HL-60/S4 treated with retinoic acid at 250 ng/mL for 4 days and 3 days (cell line): ENCODE data around the gene ELOA2.
"Not testable (repeated sequence)": the region's sequence is repeated elsewhere in the genome, so short reads cannot be mapped to it uniquely, and the experiment has no call there.

Source experiments
- in situ Hi-C: fragments of 300-500 bp; cut with MboI; formaldehyde crosslinking; loops from 2 replicates; pipeline ENCODE4 v1.7.0; 2022; ENCODE audit warnings: low sequenced_read_pairs

Gene ELOA2, protein sequence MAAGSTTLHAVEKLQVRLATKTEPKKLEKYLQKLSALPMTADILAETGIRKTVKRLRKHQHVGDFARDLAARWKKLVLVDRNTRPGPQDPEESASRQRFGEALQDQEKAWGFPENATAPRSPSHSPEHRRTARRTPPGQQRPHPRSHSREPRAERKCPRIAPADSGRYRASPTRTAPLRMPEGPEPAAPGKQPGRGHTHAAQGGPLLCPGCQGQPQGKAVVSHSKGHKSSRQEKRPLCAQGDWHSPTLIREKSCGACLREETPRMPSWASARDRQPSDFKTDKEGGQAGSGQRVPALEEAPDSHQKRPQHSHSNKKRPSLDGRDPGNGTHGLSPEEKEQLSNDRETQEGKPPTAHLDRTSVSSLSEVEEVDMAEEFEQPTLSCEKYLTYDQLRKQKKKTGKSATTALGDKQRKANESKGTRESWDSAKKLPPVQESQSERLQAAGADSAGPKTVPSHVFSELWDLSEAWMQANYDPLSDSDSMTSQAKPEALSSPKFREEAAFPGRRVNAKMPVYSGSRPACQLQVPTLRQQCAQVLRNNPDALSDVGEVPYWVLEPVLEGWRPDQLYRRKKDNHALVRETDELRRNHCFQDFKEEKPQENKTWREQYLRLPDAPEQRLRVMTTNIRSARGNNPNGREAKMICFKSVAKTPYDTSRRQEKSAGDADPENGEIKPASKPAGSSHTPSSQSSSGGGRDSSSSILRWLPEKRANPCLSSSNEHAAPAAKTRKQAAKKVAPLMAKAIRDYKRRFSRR

DNA sequence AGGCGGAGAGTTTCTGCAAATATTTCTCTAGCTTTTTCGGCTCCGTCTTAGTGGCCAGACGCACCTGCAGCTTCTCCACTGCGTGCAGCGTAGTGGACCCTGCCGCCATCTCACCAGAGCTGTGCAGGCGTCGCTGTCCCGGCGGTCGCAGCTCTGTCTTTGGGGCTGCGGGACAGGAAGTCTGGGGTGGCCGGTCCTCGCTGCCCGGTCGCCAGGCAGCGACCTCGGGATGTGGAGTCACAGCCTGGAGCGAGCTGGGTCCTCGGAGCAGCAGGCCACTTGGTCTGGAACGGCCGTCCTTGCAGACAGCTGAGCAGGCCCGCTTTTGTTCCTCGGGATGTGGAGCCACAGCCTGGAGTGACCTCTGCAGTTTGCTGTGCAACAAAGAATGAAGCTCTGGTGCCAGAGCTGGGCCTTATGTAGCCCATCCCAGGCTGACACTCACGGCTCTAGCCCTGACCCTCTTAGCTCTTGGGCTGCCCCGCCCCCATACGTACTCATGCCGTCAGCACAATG lies at the start of gene ELOA2:
TSS of gene ELOA2 (minus strand) at position 466 of the 516 bp plus-strand sequence. CDS start at position 109, 357 bp downstream.
- in situ Hi-C loops = no loop called here

DNA sequence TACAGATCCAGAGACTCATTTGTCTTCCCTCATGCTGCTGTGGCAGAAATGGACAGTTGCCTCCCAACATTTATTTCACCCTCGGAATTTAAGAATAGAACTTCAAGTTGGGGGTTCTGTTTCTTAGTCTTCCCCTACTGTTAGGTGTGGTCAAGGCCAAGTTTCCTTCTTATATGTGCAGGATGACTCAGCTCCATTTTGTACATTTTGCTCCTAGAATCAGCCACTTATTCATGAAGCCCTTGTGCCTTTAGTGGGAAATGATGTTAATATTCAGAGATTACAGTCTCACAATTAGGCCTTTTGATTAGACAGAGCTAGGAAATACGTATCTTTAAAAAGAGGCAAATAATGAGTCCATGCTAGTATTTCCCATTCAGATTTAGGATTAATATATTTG lies 46.2 kb upstream of the ELOA2 start:
- in situ Hi-C loops = no loop called here

DNA sequence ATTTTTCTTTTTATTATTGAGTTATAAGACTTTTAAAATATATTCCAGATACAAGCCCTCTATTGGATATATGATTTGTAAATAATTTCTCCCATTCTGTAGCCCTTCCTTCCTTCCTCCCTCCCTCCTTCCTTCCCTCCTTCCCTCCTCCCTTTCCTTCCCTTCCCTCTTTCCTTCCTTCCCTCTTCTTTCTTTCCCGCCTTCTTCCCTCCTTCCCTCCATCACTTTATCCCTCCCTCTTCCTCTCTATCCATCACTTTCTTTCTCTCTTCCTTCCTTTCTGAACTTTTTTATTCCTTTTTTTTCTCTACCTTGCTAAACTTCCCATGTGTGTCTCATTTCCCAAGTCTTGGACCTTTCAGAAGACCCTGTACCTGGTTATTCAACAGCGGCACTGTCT lies 45.5 kb upstream of the ELOA2 start:
- in situ Hi-C loops = no loop called here

DNA sequence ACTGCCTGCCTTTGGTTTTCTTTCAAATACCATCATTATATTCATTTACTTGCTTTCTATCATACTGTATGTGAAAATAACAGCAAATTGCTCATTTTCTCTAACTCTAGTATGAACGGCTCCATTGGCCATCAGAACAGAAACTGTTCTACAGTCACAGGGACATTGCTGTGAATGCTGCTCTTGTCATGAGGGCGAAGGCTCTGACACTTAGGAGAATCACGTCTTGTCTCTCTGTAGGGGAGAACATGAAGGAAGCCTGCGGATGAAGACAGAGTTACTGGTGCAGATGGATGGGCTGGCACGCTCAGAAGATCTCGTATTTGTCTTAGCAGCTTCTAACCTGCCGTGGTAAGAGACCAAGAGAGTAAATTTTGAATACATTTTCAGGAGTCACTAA lies 41.7 kb upstream of the ELOA2 start:
- in situ Hi-C loops = no loop called here

DNA sequence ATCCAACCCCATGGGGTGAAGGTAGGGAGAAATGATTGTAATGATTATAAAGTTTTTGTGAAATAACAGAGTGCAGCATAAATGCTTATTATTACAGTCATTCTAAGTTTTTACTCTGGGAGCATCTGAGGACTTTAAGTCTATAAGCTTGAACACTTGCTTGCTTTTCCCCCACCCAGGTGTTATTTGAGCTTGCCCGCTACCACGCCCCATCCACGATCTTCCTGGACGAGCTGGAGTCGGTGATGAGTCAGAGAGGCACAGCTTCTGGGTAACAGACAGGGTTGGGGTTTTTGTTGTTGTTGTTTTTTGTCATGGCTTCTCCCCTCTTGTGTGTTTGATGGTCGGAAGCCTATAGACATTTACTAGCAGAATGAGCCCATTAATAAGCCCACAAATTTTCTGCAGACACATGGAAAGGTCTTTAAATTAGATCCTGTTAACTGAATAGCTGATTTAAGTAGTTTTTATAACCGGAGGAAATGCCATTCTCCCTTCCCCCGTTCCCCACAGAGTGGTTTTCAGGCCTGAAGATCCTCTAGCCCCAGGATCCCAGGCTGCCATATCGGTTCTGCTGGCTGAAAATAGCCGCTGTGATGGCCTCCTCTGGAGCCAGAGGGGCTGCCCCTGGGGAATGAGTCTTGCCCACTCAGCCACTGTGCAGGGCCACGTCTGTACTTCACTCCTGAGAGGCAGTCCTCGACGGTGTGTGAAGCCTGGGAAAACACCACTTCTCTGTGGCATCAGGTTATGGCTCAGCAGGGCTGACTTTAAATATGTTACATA lies 39.9 kb upstream of the ELOA2 start:
- in situ Hi-C loops = no loop called here

DNA sequence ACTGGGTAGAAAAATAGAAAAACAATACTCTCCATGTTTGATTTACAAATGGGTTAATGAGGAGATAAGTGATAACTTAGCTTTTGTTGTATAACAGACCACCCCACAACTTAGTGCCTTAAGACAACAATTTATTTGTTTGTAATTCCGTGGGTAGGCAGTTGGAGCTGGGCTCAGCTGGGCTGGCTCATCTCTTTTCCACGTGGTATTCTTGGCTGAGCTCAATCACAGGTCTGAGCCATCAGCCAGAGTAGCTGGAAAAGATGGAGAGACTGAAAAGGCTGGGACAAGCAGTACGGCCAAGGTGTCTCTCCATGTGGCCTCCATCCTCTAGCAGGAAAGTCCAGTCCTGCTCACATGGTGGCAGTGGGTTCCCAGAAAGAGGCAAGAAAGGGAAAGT lies 32.2 kb upstream of the ELOA2 start:
- in situ Hi-C loops = no loop called here

DNA sequence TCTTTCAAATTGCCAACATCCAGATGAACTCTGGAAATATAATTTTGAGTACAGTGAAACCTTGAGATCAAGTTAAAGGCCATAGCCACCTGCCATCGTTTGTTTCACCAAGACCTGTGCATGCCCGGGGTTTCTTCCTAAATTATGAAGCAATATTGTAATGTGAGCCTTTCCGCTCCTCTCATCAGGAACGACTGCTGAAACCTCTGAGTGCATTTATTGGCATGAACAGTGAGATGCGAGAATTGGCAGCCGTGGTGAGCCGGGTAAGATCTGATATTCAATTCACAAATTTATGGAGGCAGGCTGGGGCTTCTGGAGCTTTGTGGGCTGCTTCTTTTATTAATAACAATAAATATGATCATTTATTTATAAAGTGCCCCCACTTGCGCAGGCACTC lies 27.7 kb upstream of the ELOA2 start:
- in situ Hi-C loops = no loop called here

DNA sequence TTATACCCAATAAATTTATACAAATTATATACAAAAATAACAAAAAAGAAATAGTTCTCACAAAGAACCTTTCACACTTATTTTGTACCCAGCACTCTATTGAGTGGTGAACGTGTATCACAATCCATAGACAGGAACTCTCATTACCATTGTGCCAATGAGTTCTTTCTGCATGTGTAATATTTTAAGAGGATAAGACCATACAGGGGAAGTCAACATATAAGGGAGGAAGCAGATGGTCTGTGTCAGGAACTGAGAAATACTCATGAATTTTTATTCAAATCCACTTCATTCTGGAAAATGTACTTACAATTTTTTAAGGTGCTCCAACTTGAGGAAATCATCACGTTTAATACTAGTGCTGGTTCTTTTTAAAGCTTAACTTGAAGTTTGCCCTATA lies 27.1 kb upstream of the ELOA2 start:
- in situ Hi-C loops = no loop called here

DNA sequence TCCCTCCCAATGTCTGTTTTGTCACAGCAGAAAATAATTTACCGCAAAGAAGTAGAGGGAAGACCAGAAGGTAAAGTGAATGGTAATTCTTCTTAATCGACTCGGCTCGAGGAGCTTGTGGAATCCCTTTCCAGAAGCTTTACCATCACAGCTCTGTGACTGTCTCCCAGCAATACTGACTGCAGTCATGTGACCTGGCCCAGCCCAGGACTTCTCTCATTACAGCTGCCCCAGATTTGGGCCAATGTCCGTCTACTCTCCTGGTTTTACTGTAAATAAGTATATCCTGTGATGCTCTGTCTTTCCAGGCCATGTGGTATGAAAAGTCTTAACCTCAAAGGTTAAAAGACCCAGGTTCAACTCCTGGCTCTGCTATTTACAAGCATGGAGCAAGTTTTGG lies 18.9 kb upstream of the ELOA2 start:
- in situ Hi-C loops = no loop called here

DNA sequence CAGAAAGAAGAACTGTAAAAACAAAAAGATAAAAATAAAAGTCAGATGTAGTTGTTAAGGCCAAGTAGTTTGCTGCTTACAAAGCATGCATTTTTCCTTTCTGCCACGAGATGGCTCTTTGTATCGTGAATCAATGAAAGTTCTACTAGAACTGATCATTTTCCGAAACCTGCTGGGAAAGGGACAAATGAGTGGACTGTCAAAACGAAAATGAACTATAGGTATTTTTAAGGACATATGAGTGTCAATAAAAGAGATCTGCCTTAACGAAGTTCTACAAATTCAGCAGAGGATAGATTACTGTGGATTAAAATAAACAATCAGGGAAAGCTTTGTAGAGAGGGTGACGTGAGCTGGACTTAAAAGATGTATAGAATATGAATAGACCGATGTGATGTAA lies 15.0 kb upstream of the ELOA2 start:
- in situ Hi-C loops = no loop called here

DNA sequence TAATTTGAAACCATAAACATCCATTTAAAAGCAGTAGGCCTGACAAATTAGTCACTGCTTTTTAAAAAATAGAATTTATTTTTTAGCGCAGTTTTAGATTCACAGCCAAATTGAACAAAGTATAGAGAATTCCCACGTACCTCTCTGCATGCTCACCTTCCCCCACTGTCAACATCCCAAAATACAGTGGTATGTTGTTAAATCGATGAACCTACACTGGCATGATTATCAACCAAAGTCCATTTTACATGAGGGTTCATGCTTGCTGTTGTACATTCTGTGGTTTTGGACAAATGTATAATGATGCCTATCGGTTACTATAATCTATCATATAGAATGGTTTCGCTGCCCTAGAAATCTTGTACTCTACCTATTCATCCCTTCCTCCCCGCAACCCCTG lies 5.6 kb upstream of the ELOA2 start:
- in situ Hi-C loops = no loop called here

DNA sequence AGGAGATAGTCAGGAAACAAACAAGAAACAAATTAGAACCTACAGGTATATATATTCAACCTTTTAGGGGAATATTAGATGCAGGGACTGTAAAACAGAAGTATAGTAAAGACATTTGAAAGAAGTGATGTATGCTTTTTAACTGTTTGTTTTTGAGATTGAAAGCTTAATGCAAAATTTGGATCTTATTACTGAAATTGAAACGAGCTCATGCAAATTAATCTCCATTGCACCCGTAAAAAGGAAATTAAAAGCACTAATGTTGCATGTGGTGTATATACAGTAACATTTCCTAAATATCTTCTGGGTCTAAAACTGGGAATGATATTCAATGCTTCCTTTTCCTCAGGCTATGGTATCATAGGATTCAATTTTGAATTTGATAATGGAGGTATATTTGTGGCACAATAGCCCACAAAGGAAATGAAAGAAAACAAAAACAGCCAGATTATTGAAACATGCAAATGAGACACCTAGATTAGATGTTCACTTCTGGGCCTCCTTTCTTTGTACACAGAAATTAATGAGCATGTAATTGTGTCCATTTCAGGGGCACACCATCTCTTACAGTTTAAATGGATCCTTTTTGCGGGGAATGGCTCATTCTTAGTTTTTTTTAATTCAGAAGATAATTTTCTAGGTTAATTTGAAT lies 1.6 kb upstream of the ELOA2 start:
- in situ Hi-C loops = no loop called here

DNA sequence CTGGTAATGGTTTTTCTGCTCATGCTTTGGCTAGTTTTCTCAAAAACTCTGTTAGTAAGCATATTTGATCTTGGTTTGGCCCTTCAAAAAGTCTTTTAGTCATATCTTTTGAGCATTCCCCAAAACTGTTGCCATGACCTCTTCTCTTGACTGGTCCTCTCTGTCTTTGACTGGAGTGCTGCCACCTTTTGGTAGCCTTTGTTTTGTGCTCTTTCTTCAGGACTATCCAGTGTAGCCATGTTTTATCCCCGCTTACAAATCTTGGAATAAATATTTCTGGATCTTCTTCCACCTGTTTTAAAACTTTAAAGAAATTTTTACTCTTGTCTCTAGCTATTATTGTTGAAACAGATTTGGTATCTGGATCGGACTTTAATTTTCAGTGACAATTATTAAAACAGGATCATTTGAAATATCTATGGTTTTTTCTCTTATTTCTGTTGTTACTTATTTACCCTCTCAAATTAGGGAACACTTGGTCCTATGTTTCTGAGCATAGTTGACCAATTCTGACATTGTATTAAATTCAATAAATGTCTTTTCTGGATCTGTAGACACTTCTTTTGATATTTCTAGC lies 965 bp upstream of the ELOA2 start:
- in situ Hi-C loops = no loop called here

DNA sequence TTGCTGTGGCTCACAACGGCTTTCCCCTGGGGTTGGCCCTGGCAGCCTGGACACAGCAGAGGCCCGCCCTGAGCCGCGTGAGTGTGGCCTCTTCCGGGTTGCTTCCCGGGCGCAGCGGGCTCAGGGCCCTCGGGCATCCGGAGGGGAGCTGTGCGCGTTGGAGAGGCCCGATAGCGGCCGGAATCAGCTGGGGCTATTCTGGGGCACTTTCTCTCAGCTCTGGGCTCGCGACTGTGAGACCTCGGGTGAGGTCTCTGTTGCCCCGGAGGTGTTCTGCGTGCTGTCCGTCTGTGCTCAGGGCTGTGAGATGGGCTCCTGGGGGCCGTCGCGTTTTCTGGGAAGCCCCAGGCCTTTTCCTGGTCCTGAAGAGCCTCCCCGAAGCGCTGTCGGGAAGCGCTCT lies 830 bp downstream of the ELOA2 start:
- in situ Hi-C loops = not testable (repeated sequence)

DNA sequence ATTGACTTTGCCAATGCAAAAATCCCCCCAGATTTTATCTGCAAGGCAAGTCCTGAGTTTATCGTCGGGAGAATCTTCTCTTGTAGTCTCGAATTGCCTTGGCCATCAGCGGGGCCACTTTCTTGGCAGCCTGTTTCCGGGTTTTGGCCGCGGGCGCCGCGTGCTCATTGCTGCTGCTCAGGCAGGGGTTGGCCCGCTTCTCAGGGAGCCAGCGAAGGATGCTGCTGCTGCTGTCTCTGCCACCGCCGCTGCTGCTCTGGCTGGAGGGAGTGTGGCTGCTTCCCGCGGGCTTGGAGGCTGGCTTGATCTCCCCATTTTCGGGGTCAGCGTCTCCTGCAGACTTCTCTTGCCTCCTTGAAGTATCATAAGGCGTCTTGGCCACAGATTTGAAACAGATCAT lies 2.5 kb downstream of the ELOA2 start:
- in situ Hi-C loops = no loop called here

DNA sequence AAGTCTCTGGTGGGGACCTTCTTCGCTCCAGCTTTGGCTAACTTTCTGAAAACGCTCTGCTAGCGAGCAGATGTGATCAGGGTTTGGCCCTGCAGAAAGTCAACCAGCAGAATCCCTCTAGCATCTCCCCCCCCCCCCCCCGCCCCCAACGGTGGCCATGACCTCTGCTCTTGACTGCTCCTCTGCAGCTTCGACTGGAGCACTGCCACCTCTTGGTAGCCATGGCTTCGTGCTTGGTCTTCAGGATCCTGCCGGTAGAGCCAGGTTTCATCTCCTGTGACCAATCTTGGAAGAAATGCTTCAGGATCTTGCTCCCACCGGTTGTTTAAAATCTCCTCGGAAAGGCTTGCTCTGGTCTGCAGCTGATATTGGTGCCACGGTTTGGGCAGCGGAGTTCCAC lies 4.5 kb downstream of the ELOA2 start:
- in situ Hi-C loops = not testable (repeated sequence)

DNA sequence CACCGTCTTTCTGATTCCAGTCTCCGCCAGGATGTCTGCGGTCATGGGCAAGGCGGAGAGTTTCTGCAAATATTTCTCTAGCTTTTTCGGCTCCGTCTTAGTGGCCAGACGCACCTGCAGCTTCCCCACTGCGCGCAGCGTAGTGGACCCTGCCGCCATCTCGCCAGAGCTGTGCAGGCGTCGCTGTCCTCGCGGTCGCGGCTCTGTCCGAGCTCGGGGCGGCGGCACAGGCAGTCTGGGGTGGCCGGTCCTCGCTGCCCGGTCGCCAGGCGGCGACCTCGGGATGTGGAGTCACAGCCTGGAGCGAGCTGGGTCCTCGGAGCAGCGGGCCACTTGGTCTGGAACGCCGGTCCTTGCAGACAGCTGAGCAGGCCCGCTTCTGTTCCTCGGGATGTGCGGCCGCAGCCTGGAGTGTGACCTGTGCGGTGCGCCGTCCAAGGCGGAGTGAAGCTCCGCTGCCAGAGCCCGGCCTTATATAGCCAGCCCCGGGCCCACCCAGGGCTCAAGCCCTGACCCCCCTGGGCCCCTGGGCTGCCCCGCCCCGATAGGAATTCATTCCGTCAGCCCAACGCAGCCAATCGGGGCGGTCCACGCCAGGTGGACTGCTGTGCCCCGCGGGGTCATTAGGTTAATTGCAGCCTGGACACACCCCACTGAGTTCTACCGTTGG lies 5.6 kb downstream of the ELOA2 start:
- in situ Hi-C loops = not testable (repeated sequence)

DNA sequence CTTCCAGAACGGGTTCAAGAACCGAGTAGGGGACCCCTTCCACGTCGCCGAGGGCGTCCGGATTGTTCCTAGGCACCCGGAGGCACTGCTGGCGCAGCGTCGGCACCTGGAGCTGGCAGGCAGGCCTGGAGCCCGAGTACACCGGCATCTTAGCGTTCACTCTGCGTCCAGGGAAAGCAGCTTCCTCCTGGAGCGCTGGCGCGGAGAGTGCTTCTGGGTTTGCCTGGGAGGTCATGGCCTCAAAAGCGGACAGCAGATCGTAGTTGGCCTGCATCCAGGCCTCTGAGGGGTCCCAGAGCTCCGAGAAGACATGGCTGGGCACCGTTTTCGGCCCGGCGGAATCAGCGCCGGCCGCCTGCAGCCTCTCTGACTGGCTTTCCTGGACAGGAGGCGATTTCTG lies 6.7 kb downstream of the ELOA2 start:
- in situ Hi-C loops = not testable (repeated sequence)

DNA sequence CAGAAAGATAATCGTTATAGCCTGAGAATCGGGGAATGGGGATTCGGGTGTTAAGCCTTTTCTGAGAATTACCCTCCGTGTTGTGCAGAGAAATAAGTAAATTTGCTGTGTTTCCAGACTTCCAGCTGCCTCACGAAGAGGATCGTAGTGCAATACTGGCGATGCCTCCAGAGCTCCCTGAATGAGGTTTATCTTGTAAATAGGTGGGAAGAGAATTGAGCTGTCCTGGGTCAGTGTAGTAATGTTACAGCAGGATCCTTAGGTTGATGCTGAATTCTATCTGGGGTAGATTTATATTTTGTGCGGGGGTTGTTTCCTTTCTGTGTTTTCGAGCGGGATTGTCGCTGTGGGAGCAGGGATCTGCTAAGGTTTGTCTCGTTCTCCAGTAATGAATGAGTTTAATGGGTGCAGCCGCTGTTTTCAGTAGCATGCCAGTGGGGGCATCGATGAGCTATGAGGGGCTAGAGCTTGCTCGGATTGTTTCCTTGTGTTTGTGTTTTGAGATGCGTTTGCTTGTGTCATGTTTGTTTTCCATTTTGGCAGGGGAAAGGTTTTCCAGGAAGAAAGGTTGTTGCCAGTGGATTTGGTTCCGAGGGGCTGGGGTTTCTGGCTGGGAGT lies 9.8 kb downstream of the ELOA2 start:
- in situ Hi-C loops = not testable (repeated sequence)
